ENCODE measurements around the gene RXRA.

DNA sequence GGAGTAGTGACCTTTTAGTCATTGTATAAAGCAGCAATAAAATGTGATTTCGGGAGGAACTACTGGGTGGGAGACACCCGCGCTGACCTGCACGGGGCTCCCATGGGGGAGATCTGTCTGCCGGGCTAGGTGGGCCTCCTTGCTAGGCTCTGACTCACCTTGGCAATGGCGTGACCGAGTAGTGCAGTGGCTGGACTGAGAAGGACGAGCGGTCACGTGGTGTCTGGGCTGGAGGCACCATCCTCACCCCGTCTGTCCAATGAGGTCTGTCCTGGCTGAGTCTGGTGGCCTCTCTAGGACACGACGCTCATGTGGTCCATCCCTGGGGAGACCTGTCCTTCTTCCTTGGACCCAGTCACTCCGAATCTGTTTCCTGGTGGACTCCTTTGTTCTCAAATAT is 151.7 kb downstream of the RXRA start:
- TF ChIP-seq, protein P1, sequence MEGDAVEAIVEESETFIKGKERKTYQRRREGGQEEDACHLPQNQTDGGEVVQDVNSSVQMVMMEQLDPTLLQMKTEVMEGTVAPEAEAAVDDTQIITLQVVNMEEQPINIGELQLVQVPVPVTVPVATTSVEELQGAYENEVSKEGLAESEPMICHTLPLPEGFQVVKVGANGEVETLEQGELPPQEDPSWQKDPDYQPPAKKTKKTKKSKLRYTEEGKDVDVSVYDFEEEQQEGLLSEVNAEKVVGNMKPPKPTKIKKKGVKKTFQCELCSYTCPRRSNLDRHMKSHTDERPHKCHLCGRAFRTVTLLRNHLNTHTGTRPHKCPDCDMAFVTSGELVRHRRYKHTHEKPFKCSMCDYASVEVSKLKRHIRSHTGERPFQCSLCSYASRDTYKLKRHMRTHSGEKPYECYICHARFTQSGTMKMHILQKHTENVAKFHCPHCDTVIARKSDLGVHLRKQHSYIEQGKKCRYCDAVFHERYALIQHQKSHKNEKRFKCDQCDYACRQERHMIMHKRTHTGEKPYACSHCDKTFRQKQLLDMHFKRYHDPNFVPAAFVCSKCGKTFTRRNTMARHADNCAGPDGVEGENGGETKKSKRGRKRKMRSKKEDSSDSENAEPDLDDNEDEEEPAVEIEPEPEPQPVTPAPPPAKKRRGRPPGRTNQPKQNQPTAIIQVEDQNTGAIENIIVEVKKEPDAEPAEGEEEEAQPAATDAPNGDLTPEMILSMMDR (IDR thresholded peaks at IDR 0.05), result no peak
- TF ChIP-seq POLR2A (IDR thresholded peaks at IDR 0.05), result no peak
